GM21576 (cell line): ENCODE results near the gene IL1RAPL2.
"Not testable (repeated sequence)": the region's sequence is repeated elsewhere in the genome, so short reads cannot be mapped to it uniquely, and the experiment has no call there.

Experiments used
- ATAC-seq: cut with Tn5 transposase; IDR thresholded peaks from one replicate; pipeline ENCODE4 v1.9.1; 2021; ENCODE audit warnings: mild to moderate bottlenecking, moderate library complexity; ENCODE audit not compliant: unreplicated experiment

The IL1RAPL2 gene

DNA sequence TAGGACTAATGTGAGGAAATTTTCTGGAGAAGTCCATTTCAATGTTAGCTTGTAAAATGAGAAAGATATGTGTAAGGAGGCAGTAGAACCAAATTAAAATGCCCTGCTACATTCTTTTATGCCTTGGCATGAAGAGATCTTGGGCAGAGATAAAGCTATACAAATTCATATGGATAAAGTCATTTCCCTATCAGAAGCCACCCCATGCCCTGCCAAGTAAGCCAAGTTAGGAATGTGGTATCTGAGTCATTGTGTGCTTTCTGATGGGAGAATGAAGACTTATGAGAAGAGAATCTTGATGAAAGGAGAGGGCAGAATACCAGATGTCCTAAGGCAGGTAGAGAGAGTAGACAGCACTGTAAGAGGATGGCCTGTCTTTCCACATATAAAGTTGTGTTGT is 570.8 kb downstream of the IL1RAPL2 start:
- ATAC-seq: no peak

DNA sequence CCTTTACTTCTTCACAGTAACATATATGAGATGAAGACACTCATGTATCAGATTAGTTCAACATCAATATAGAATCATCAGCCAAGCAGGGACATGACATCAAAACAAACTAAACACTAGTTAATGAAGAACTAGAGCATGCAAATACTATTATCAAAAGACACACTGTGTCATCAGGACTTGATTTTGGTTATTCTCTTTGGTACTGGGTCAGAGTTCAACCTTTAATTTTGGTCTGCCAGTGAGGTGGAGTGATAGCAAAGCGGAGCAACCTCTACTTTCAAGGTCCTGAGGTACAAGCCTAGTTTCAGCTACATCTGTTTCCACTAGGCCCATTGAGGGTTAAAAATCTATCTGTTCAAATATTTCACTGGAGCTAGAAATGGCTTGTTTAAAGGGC is 584.0 kb downstream of the IL1RAPL2 start:
- ATAC-seq: no peak

DNA sequence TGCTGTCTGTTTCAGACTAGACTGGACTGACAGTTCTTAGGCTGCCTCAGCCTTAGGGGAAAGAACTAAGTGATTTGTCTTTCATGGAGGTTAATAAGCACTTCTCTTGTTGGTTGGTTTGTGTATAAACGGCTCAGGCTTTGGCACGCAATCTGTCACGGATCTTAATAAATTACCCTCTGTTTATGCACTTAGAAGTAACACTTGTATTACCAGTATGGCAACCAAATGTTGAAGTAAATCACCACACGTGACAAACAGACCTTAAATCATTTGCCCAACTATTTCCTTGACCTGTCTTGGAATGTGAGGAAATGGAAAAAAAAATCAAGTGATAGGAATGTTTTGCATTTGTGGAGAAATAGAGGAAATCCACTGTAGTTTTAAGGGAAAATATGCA is 584.6 kb downstream of the IL1RAPL2 start:
- ATAC-seq: no peak

DNA sequence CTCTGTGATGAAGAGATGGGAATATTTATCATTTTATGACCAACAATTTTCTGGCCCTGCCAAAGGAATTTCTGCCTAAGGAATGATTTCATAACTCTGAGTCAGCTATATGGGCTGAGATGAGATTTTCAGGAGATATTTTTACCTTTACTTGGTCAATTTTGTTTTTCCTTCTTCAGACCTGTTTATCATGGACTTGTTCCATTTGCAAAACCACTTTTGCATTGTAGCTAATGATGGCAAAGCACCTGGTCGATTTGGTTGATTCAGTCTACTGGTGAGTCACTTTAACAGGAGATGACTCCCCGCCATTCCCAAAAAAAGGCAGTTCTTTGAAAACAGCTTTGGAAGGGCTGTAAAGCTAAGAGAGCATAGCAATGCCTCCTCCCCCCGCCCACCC is 601.2 kb downstream of the IL1RAPL2 start:
- no peak for ATAC-seq

DNA sequence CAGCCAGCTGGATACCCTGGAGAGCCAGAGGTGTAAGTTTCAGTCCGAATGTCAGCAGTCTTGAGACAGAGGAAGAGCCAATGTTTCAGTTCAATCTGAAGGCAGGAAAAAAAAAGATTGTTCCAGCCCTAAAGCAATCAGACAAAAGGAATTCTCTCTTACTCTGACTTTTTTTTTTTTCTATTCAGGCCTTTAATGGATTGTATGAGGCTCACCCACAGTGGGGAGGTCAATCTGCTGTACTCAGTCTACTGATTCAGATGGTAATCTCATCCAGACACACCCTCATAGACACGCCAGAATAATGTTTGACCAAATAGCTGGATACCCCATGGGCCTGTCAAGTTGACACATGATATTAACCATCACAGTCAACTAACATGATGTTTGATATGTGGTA is 602.6 kb downstream of the IL1RAPL2 start:
- no peak for ATAC-seq

DNA sequence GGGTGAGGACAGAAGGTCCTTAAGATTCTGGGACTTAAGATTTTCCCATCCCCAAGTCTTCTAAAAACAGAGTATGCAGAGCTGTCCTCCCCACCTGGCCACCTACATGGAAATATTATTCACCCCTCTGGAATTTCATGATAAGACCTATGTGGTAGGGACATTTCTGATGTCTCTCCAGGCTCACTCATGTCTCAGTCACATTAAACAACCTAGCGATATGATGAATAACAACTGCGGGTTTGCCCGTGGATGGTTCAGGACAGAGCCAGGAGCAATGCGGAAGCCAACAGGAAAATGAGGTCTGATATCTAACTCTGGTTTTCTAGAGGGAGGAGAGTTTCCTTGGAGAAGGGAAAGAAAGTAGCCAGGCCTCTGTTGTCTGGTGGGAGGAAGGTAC is 607.1 kb downstream of the IL1RAPL2 start:
- no peak for ATAC-seq

DNA sequence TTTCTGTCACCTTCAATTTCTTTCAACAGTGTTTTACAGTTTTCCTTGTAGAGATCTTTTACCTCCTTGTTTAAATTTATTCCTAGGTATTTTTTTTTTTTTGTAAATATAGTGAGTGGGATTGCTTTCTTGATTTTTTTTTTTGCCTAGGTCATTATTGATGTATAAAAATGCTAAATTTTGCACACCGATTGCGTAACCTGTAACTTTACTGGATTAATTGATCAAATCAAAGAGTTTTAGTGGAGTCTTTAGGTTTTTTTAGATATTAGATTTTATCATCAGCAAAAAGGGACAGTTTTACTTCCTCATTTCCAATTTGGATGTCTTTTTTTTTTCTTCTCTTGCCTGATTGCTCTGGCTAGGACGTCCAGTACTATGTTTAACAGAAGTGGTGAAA is 613.6 kb downstream of the IL1RAPL2 start:
- ATAC-seq: no peak

DNA sequence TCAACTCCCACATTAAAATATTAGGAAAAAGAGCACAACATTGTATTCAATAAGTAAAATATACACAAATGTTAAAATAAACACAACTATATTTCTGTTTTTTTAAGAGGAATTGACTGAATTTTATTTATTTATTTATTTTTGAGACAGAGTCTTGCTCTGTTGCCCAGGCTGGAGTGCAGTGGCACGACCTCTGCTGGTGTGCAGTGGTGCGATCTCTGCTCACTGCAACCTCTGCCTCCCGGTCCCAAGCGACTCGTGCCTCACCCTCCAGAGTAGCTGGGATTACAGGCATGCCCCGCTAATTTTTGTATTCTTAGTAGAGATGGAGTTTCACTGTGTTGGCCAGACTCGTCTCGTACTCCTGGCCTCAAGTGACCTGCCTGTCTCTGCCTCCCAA is 623.1 kb downstream of the IL1RAPL2 start:
- ATAC-seq: no peak

DNA sequence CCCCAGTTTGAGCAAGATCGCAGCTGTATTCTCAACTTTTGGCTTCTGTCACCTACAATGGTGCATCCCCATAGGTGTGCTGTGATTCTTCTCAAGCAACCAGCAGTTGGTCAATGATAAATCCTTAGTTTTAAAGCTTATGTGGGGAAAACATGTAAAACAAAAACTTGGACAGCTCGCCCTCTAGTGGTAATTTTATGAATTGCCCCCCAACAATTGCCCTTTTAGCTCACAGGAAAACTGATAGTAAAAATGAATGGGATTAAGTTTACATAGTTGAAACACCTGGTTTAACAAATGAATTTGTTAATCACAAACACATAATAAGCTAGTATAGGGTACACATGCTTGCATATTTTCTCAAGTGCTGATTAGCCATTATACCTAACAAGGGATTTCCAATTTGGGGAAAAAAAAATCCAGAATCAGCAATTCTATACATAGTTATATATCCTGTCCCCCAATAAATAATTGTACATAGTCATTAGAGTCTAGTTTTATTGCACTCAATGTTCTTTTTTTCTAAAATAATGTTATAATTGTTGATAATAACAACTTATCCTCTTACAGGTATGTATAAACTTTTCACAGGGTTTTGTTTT is 624.4 kb downstream of the IL1RAPL2 start:
- ATAC-seq: no peak

DNA sequence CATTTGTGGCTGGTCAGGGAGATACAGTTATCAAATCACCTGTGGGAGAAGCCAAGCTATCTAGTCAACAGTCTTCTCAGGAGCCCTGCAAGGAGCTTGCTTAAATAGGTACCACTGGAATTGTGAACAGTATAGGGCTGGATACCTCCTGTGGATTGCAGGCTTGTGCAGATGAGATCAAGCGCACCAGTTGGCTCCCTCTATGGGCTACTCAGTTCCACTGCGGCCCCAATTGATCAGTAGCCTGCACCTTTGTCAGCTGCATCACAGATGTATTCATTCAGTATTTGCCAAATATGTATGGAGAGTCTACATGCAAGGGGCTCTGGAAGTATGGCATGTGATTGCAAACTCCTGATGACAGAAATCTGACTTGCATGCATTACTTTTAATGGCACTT is 625.9 kb downstream of the IL1RAPL2 start:
- peak; percentile 71 for ATAC-seq

DNA sequence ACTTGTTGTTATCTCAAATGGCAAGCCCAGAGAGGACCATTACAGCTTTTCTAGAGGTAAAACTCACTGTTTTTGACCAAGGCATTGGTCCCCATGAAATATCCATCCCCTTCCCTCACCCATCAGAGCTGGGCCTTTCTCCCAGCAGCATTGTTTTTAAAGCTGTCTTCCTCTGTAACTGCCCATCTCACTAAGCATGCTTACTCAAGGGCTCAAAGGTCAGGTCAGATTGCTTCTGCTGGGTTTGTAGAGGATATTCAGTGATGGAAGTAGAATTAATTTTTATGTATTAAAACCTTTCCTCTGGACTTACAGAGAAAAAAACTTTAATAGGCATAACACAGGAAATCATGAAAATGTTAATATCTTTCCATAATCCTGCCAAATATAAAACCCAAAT is 643.4 kb downstream of the IL1RAPL2 start:
- ATAC-seq: no peak

DNA sequence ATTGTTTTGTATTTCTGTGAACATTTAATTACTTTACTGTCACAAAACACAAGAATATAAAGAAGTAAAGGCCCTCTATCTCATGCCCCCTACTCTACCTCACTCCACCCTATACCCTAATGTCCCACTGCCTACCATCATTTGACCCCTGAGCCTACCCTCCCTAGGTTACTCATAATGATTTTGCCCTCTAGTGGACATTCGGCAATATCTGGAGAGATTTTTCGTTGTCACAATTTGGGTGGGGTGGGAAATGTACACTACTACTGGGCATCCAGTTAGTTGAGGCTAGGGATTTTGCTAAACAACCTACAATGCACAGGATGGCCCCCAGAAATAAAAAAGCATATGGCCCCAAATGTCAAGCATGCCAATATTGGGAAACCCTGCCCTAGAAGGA is 644.3 kb downstream of the IL1RAPL2 start:
- no peak for ATAC-seq

DNA sequence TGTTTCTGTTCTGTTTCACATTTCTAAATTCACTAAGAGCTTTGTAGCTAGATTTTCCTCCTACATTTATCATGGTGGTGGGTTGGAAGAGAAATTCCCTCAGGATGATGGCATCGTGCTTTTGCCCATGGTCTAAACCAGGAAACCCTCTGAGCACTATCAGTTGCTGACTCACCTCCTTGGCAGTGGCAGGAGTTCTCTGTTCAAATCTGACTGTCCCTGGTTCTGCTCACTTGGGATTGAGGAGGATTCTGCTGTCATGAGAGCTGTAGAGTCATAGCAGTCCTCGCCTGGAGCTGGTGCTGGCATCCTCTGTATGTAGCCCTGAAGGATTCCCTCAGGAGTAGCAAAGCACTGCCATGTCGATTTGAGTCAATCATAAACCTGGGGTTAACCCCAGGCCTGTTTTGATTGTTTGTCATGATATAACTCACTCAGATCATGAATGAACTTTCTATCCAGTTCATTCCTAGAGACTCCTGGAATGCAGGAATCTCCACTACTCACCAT is 645.1 kb downstream of the IL1RAPL2 start:
- ATAC-seq: no peak

DNA sequence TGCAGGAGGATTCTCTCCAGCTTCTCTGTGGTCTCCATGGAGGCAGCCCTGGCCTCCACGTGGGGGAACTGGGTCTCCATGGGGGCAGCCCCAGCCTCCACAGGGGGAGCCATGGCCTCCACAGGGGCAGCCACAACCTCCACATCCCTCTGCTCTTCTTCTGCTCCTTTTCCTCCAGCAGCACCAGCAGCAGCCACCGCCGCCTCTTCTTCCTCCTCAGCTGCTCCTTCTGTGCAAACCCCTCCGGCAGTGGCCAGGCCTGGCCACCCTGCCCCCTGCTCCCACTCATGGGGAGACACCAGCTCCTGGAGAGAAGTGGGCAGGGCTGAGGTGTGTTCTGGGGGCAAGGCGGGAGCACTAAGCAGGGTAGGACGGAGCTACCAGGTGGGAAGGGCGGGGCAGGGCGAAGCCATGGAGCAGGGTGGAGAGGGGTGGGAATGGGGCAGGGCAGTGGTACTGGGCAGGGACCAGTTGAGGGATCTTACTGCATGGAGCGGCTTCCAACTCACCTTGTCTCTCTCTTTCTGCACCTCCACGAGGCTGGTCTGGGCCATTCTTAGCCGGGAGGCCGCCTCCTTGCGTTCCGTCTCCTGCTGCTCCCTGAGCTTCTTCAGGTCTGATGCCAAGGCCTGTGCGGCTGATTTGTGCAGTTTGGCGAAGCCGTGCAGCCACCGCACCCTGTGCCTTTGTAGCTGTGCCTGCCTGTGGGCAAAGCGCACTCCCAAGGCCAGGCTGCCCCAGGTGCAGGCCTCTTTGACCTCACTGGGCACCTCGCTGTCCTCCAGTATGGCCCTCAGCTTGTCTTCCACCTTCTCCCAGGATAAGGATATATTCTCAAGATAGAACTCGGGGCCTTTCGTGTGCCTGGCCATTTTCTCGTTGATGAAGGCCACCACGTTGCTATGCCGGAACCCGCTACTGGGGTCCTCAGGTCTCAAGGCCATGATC is 653.7 kb downstream of the IL1RAPL2 start:
- no peak for ATAC-seq

DNA sequence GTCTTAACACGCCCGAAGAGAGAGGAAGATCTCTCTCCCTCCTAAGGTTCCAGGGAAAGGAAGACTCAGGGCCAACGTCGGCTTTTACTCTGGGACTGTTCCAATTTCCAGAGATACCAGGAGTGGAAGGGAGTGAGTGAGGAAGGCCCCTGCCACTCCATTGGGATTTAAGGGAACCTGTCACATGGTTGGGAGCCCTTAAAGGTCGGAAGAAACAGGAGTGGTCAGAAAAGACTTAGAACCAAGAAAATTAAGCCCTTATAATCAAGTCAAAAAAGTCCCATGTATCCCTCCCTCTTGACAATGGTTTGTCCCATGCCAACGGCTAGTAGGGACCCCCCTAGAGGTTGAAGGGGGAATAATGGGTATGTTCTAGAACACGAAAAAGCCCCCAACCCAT is 654.6 kb downstream of the IL1RAPL2 start, which contains the start of gene TEX13A:
Gene TEX13A (minus strand): TSS at position 59 of the 400 bp plus-strand sequence. CDS start 297 bp downstream, outside the sequence.
- no peak for ATAC-seq

DNA sequence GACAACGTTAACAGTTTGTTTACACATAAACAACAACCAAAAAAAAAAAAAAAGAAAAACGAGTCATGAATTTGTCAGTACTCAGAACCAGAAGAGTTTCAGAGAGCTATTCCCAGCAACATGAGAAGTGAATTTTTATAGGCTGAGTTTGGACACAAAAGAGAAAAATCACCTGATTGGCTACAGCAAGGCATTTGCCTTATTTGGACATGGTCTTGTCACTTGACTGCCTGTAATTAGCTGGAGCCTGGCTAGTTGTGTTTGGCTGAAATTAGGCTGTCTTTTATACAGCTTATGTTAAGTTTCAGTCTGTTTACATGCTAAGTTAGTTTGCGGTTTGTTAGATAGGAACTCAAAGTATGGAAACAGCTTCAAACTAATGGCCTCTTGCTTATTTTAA is 655.4 kb downstream of the IL1RAPL2 start:
- ATAC-seq: no peak

DNA sequence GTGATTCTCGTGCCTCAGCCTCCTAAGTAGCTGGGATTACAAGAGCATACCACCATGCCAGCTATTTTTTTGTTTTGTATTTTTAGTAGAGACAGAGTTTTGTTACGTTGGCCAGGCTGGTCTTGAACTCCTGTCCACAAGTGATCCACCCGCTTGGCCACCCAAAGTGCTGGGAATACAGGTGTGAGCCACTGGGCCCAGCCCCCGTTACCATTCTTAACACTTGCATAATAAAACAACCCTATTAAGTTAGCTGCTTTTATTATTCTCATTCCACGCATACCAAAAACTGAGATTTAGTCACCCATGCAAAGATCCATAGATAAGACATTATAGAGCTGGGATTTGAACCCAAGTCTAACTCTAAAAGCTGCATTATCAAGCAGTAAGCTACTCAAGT is 660.5 kb downstream of the IL1RAPL2 start:
- no peak for ATAC-seq

DNA sequence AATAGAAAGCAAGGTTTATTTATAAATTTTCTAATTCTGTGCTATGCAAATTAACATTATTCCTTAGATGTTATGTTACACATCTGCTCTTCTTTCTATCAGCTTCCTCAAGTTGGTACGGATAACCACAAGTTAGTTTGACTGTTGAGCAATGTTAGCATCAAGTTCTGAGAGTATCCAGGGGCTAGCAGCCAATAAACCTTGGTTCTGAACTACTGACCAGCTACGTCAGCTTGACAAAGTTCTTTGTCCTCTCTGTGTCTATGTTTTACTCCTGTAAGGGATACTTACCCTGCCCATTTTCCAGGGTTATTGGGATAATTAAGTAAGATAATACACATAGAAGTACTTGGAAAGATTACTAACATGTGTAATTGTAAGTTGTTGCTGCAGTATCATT is 662.6 kb downstream of the IL1RAPL2 start:
- no peak for ATAC-seq

DNA sequence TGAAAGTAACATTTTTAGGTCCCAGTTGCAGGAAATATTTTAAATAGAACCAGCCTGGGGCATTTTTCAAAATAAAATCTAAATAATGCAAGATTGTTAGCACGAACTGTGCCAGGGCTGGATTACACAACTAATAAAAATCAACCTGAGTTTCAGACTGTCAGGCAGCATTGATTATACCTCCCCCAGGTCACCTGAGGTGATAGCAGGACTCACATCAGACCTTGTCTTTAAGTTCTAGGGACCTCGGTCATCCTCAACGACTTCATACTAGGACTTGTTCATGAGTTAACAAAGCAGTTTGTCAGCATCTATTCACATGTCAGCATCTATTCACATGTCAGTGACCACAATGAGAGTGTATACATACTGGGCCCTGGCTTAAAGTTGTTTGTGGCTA is 663.1 kb downstream of the IL1RAPL2 start:
- no peak for ATAC-seq

DNA sequence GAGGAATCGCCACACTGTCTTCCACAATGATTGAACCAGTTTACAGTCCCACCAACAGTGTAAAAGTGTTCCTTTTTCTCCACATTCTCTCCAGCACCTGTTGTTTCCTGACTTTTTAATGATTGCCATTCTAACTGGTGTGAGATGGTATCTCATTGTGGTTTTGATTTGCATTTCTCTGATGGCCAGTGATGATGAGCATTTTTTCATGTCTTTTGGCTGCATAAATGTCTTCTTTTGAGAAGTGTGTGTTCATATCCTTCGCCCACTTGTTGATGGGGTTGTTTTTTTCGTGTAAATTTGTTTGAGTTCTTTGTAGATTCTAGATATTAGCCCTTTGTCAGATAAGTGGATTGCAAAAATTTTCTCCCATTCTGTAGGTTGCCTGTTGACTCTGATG is 671.4 kb downstream of the IL1RAPL2 start:
- not testable (repeated sequence) for ATAC-seq

DNA sequence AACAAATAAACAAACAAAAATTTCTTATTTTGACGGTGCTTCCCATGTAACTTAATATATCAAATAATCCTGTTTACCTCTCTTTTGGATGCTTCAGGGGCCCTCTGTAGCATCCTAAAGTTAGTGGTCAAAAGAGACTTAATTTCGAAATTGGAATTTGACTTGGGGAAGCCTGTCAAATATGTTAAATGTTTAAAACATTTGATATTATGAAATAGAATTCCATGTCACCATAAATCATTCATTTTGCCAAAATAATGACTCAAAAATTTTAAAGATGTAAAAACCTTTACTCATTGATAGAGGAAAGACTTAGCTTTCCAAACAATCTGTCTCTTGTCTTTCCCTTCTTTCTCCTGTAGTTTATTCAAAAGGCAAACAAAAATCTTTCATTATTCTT is 675.1 kb downstream of the IL1RAPL2 start:
- no peak for ATAC-seq
